Heart left ventricle (tissue), 16 donors: ENCODE results near the gene TBC1D8. TPM values are rescaled to one million over a fixed set of nuclear protein-coding genes. Genes with fewer than 3 reads are reported as not detected.

Experiments used
- ATAC-seq, 4 donors: fragments of 200-7000 bp; cut with Tn5 transposase; one replicate each; pipeline ENCODE4 v1.9.1; 2020 to 2022; ENCODE audit warnings: moderate library complexity in 4 of 4, mild to moderate bottlenecking in 3 of 4, moderate number of reproducible peaks in 1 of 4
- DNase-seq, 5 donors: peaks; one replicate each; pipeline ENCODE4 v3.0.0-alpha.2; 2020
- H3K27ac ChIP-seq, 12 donors: fragments of 200-600 bp; sonication (generic) in 4 of 12; one replicate each; pipeline versions ENCODE4 v1.5.0 to v1.8.0; 2016 to 2022; ENCODE audit warnings: mild to moderate bottlenecking in 2 of 12
- H3K27me3 ChIP-seq, 9 donors: fragments of 200-600 bp; sonication (generic) in 2 of 9; one replicate each; pipeline versions ENCODE4 v1.5.1 to v1.8.0; 2016 to 2022; ENCODE audit warnings: mild to moderate bottlenecking in 3 of 9
- H3K36me3 ChIP-seq, 9 donors: fragments of 200-600 bp; sonication (generic) in 2 of 9; one replicate each; pipeline versions ENCODE4 v1.5.0 to v1.8.0; 2018 to 2022; ENCODE audit warnings: mild to moderate bottlenecking in 2 of 9
- H3K4me1 ChIP-seq, 12 donors: fragments of 200-600 bp; sonication (generic) in 4 of 12; one replicate each; pipeline versions ENCODE4 v1.5.0 to v1.8.0; 2016 to 2022; ENCODE audit warnings: mild to moderate bottlenecking in 3 of 12
- H3K4me3 ChIP-seq, 12 donors: fragments of 200-600 bp; sonication (generic) in 4 of 12; one replicate each; pipeline versions ENCODE4 v1.5.0 to v1.8.0; 2017 to 2022; ENCODE audit warnings: mild to moderate bottlenecking in 9 of 12, moderate library complexity in 4 of 12
- H3K9me3 ChIP-seq, 12 donors: fragments of 200-600 bp; sonication (generic) in 4 of 12; one replicate each; pipeline versions ENCODE4 v1.5.0 to v1.8.0; 2016 to 2022; ENCODE audit warnings: mild to moderate bottlenecking in 1 of 12
- POLR2A ChIP-seq, 2 donors: fragments of 450-650 bp; IDR thresholded peaks; one replicate each; pipeline ENCODE4 v1.6.1; 2017; ENCODE audit warnings: antibody characterized with exemption in 2 of 2, mild to moderate bottlenecking in 2 of 2, moderate library complexity in 2 of 2
- WGBS, 4 donors: extraction: QIAGEN DNeasy Blood & Tissue Kit in 2 of 4; methylation state at CpG; one replicate each; pipeline versions ENCODE4 v1.1.5 to v1.1.7; 2013 to 2018; 5-methylcytosine and 5-hydroxymethylcytosine counted together
- intact Hi-C, 10 donors: fragments of 100-400 bp; cut with DNase I; formaldehyde crosslinking; loops; one replicate each; pipeline versions ENCODE4 v1.11.1 to v1.14.2; 2022
- polyA plus RNA-seq, 2 donors: library from polyadenylated mRNA; stranded (reverse); fragments of 200-250 nt; gene quantifications; one replicate each; pipeline ENCODE4 v1.2.3, GENCODE V29; 2013
- total RNA-seq, 9 donors: library from RNA; depleted of rRNA in 2 of 9; stranded (reverse); fragments of >200 nt in 2 of 9; fragmentation: NEBNext Ultra II Directional in 3 of 9; extraction: Animal tissue kit (Norgen Biotek cat#: 25700) in 3 of 9; gene quantifications; one replicate each; pipeline versions ENCODE4 v1.1.0 to v1.2.4, GENCODE V29; 2016 to 2023
- TF ChIP-seq, protein P1 (sequence below), 12 donors: fragments of 200-600 bp; sonication (generic) in 4 of 12; IDR thresholded peaks; one replicate each; pipeline versions ENCODE4 v1.5.0 to v1.8.0; 2018 to 2022; ENCODE audit warnings: antibody characterized with exemption in 12 of 12, mild to moderate bottlenecking in 5 of 12
- donor health status: ischemic (EF 13 %, LVEDD 7.1; RV severe dilation, severe dysfunction).
- donor health status: healthy with polysubstance abuse.
- donor health status: DM: no; HTN: yes; CAD: no.
- donor health status: DM: no; HTN: no; CAD: no.
- donor health status: ischemic (EF 25% LVEDD 6.9; RV normal size, moderate dysfunction).
- donor health status: ischemic (EF 25% LVEDD 5.7; RV mildly dilated, moderate dysfunction).
- donor health status: healthy.
- donor health status: DM: yes; HTN: yes; CAD: no.
- donor health status: ischemic (EF 35%, LVEDD 5.7; RV mildly dilated, moderate dysfunction).
- donor health status: nonischemic (EF 11% LVEDD 7.7; RV severe dilation, severe dysfunction).
- donor health status: DM: yes; HTN: yes; CAD: no.
- donor health status: PGD.
- donor health status: ischemic (EF 29% LVEDD 5.4; RV normal size, mild dysfunction).
- donor health status: nonischemic (EF 23%, LVEDD 6.1; RV moderate dilation, normal function).

Gene TBC1D8
- total and polyA plus RNA-seq, 11 donors = 30.1 to 61.7 (median 42.9) TPM

DNA sequence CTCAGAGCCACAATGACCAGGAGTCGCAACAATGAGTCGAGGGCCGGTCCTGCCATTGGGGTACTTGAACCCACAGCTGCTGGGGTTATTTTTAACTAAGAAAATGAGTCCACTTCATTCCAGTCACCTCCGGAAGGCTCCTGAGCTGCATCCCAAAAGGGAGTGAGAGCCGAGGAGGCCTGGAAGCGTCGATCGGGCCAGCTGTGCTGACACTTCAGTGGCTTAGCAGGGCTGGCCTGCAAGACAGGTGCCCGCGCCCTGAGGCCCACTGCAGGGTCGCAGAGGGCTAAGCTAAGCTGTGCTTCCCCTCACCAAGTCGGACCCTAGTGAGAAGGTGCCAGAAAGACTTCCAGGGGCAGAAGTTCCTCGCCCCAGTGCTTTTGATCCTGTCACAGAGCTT, 21.1 kb downstream of the TBC1D8 start:
- peak overlapping the region in 3 of 12 donors; percentile 2 to 37 (median 6) for H3K27ac ChIP-seq
- WGBS, 4 donors = 55 to 78% (median 66%) methylated on average over 7 to 13 of the region's 13 CpGs
- TF ChIP-seq, protein P1, sequence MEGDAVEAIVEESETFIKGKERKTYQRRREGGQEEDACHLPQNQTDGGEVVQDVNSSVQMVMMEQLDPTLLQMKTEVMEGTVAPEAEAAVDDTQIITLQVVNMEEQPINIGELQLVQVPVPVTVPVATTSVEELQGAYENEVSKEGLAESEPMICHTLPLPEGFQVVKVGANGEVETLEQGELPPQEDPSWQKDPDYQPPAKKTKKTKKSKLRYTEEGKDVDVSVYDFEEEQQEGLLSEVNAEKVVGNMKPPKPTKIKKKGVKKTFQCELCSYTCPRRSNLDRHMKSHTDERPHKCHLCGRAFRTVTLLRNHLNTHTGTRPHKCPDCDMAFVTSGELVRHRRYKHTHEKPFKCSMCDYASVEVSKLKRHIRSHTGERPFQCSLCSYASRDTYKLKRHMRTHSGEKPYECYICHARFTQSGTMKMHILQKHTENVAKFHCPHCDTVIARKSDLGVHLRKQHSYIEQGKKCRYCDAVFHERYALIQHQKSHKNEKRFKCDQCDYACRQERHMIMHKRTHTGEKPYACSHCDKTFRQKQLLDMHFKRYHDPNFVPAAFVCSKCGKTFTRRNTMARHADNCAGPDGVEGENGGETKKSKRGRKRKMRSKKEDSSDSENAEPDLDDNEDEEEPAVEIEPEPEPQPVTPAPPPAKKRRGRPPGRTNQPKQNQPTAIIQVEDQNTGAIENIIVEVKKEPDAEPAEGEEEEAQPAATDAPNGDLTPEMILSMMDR (IDR thresholded peaks at IDR 0.05) = no peak
- no peak for TF ChIP-seq POLR2A (IDR thresholded peaks at IDR 0.05)
- no peaks in the 10 kb centered on the region for H3K36me3 ChIP-seq
- H3K9me3 ChIP-seq = no peaks in the 10 kb centered on the region
- peaks cover 4 to 64% (median 18%) of the 10 kb centered on the region in 12 donors for H3K4me1 ChIP-seq
- H3K27me3 ChIP-seq = no peaks in the 10 kb centered on the region
- intact Hi-C loops = no loop called here
- ATAC-seq (peak in 2 of 4 donors; percentile 25 to 40), DNase-seq (no peak)
- H3K4me3 ChIP-seq = no peak overlapping the region

DNA sequence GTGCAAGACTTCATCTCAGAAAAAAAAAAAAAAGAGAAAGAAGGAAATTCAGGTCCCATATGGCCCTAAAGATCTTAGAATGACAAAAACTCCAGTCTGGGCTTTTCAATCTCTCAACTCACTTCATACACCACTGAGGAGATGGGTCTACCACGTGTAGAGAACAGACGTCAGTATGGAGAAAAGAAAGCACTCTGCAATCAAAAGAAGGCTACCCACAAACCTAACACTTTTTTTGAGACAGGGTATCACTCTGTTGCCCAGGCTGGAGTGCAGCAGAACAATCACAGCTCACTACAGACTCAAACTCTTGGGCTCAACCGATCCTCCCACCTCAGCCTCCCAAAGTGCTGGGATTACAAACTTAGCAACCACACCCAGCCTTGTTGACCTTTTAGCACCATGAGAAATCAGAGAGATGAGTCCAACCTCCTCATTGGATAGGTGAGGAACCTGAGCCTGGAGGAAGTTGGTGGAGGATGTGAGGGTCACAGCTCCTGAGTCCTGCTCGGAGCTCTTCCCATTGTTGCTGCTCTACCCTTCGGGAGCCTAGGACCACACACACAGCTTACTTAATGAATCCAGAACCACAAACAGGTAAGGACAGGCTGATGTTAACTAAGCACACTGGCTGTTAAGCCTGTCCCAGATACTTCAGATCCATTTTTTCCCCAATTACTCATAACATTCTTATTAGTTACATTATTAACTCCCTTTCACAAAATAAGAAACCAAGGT, 23.7 kb downstream of the TBC1D8 start:
- Histone ChIP-seq H3K4me3 (no peak overlapping the region), H3K27ac (peak overlapping the region in 2 of 12 donors; percentile 7 to 8), H3K4me1 (peaks cover 17 to 78% (median 40%) of the 10 kb centered on the region in 12 donors), H3K36me3 (no peaks in the 10 kb centered on the region), H3K9me3 (no peaks in the 10 kb centered on the region), H3K27me3 (no peaks in the 10 kb centered on the region)
- no peak for DNase-seq
- 81 to 96% (median 90%) methylated on average over 5 of the region's 5 CpGs for WGBS, 4 donors
- no peak for TF ChIP-seq POLR2A (IDR thresholded peaks at IDR 0.05)
- TF ChIP-seq, protein P1 (IDR thresholded peaks at IDR 0.05) = no peak
- intact Hi-C loops = loop anchor here in 1 of 10 donors (2.0 kb wide), 1 partner anchor 21 kb away; no protein-coding TSS in a partner anchor
- ATAC-seq = no peak

DNA sequence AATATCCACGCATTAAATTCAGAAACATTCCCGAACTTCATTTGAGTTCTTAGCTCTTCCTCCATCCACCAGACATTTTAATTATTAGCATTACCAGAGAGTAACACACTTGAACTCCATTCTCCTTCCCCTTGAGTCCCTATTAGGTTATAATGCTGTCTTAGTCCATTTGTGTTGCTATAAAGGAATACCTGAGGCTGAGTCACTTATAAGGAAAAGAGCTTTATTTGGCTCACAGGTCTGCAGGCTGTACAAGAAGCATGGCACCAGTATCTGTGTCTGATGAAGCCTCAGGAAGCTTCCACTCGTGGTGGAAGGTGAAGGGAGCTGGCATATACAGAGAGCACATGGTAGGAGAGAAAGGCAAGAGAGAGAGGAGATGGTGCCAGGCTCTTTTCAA, 25.4 kb downstream of the TBC1D8 start:
- H3K27me3 ChIP-seq = no peaks in the 10 kb centered on the region
- intact Hi-C loops = loop anchor here in 1 of 10 donors (2.0 kb wide), 1 partner anchor 23 kb away; no protein-coding TSS in a partner anchor
- no peak overlapping the region for H3K4me3 ChIP-seq
- no peak for TF ChIP-seq POLR2A (IDR thresholded peaks at IDR 0.05)
- TF ChIP-seq, protein P1 (IDR thresholded peaks at IDR 0.05) = no peak
- H3K9me3 ChIP-seq = no peaks in the 10 kb centered on the region
- no peaks in the 10 kb centered on the region for H3K36me3 ChIP-seq
- no peak for ATAC-seq
- WGBS, 4 donors = 78 to 88% (median 80%) methylated on average over 3 of the region's 3 CpGs
- peaks cover 19 to 90% (median 45%) of the 10 kb centered on the region in 12 donors for H3K4me1 ChIP-seq
- peak overlapping the region in 11 of 12 donors; percentile 54 to 93 (median 81) for H3K27ac ChIP-seq
- DNase-seq = no peak

DNA sequence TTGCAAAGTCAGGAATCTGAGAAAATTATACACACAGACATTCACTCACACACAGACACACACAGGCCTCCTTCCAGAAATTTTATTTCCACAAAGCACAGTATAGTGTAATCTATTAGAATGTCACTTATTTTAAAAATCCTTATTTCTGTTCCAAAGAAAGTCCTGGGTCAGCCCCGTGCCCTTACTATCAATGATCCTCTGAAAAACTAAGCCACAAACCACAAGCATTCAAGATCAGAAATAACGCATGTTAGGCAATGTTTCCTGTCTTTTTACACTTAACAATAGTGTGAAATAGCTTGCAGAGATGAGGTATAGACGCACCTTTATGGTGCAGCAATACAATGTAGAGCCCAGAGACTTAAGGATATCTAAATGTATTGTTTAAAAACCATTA, 25.8 kb downstream of the TBC1D8 start:
- DNase-seq = no peak
- Histone ChIP-seq H3K9me3 (no peaks in the 10 kb centered on the region), H3K4me1 (peaks cover 24 to 91% (median 47%) of the 10 kb centered on the region in 12 donors), H3K4me3 (no peak overlapping the region), H3K27me3 (no peaks in the 10 kb centered on the region), H3K36me3 (no peaks in the 10 kb centered on the region), H3K27ac (peak overlapping the region; percentile 54 to 93 (median 80))
- intact Hi-C loops = no loop called here
- WGBS, 4 donors = 40 to 55% (median 48%) methylated on average over 3 of the region's 3 CpGs
- TF ChIP-seq POLR2A (IDR thresholded peaks at IDR 0.05) = no peak
- TF ChIP-seq, protein P1 (IDR thresholded peaks at IDR 0.05) = no peak
- no peak for ATAC-seq
